ENCODE results near the gene MOCOS.

Gene MOCOS

GRCh38 chr18:36283448-36283847 is 96.2 kb downstream of the MOCOS start:
- DNase-seq (ENCODE audit: extremely low spot score) = no peak
- CTCF ChIA-PET = interaction anchor here (0.6 to 8.4 kb wide), 26 partner anchors 9 to 601 kb away, joined by 3 to 124 read pairs (median 4); partner anchors contain the start of gene FHOD3
- POLR2A ChIA-PET = no interaction called here
- TF ChIP-seq CTCF (IDR thresholded peaks at IDR 0.05; ENCODE audit: control extremely low read depth, extremely low read depth, low read depth, missing control alignments) = no peak

GRCh38 chr18:36284268-36284667 is 97.0 kb downstream of the MOCOS start:
- no peak for DNase-seq (ENCODE audit: extremely low spot score)
- CTCF ChIA-PET = interaction anchor here (0.6 to 8.4 kb wide), 43 partner anchors 9 to 602 kb away, joined by 3 to 124 read pairs (median 3); partner anchors contain the start of gene FHOD3
- POLR2A ChIA-PET = no interaction called here
- no peak for TF ChIP-seq CTCF (IDR thresholded peaks at IDR 0.05; ENCODE audit: control extremely low read depth, extremely low read depth, low read depth, missing control alignments)

GRCh38 chr18:36284671-36285295 is 97.5 kb downstream of the MOCOS start:
- DNase-seq (ENCODE audit: extremely low spot score) = peak; percentile 53
- POLR2A ChIA-PET = no interaction called here
- TF ChIP-seq CTCF (IDR thresholded peaks at IDR 0.05; ENCODE audit: control extremely low read depth, extremely low read depth, low read depth, missing control alignments) = peak; percentile 84
- CTCF ChIA-PET = interaction anchor here (0.6 to 8.4 kb wide), 39 partner anchors 10 to 603 kb away, joined by 3 to 124 read pairs (median 3); partner anchors contain the start of gene FHOD3

GRCh38 chr18:36287653-36288052 is 100.4 kb downstream of the MOCOS start:
- no peak for DNase-seq (ENCODE audit: extremely low spot score)
- POLR2A ChIA-PET = no interaction called here
- CTCF ChIA-PET = interaction anchor here (6.7 to 8.4 kb wide), 2 partner anchors 192 to 267 kb away, joined by 109 to 124 read pairs; no protein-coding TSS in a partner anchor
- TF ChIP-seq CTCF (IDR thresholded peaks at IDR 0.05; ENCODE audit: control extremely low read depth, extremely low read depth, low read depth, missing control alignments) = no peak

- no peak for TF ChIP-seq CTCF (IDR thresholded peaks at IDR 0.05; ENCODE audit: control extremely low read depth, extremely low read depth, low read depth, missing control alignments)
- CTCF ChIA-PET = interaction anchor here (1.0 to 8.4 kb wide), 2 partner anchors 193 to 271 kb away, joined by 3 to 124 read pairs; no protein-coding TSS in a partner anchor
- POLR2A ChIA-PET = no interaction called here
- DNase-seq (ENCODE audit: extremely low spot score) = no peak
Measured at GRCh38 chr18:36288689-36289088, 101.4 kb downstream of the MOCOS start.

- DNase-seq (ENCODE audit: extremely low spot score) = no peak
- TF ChIP-seq CTCF (IDR thresholded peaks at IDR 0.05; ENCODE audit: control extremely low read depth, extremely low read depth, low read depth, missing control alignments) = no peak
- ChIA-PET CTCF (interaction anchor here (1.4 to 5.8 kb wide), 3 partner anchors 9 to 277 kb away, joined by 5 to 36 read pairs (median 9); no protein-coding TSS in a partner anchor), POLR2A (no interaction called here)
Measured at GRCh38 chr18:36294031-36294430, 106.7 kb downstream of the MOCOS start.

All from GM10248 (cell line).